ENCODE results near the gene HTT-AS. TPM values are rescaled to one million over a fixed set of nuclear protein-coding genes. Genes with fewer than 3 reads are reported as not detected.

Gene HTT-AS
- total and polyA plus RNA-seq, 2 of the 13 experiments (the other 11 are each of a cell fraction or from before 2014, with no cell fraction given), result not detected

DNA sequence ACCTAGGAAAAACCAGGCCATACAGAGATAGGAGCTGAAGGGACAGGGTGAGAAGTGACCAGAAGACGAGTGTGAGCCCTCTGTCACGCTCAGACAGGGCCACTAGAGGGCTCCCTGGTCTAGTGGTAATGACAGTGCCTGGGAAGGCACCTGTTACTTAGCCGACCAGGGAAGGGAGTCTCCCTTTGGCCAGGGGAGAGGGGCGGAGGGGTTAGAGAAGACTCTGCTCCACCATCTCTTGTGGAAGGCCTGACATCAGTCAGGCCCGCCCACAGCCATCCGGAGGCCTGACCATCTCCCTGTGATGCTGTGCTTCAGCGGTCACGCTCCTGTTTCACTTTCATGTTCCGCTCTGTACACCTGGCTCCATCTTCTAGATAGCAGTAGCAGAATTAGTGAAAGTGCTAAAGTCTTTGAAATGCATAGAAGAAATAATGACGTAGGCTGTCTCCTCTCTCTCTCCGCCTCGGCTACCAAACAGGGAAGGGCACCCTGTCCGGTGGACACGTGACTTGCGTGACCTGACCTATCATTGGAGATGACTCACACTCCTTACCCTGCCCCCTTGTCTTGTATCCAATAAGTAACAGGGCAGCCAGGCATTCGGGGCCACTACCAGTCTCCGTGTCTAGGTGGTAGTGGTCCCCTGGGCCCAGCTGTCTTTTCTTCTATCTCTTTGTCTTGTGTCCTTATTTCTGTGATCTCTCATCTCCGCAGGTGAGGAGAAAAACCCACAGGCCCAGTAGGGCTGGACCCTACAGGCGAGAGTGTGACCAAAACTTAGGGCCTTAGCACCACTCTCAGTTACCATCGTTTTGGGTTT lies 26.7 kb downstream of the HTT-AS start (continued):
- TF ChIP-seq, protein P1, sequence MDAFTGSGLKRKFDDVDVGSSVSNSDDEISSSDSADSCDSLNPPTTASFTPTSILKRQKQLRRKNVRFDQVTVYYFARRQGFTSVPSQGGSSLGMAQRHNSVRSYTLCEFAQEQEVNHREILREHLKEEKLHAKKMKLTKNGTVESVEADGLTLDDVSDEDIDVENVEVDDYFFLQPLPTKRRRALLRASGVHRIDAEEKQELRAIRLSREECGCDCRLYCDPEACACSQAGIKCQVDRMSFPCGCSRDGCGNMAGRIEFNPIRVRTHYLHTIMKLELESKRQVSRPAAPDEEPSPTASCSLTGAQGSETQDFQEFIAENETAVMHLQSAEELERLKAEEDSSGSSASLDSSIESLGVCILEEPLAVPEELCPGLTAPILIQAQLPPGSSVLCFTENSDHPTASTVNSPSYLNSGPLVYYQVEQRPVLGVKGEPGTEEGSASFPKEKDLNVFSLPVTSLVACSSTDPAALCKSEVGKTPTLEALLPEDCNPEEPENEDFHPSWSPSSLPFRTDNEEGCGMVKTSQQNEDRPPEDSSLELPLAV (CRISPR knock-in tag; conservative IDR thresholded peaks at IDR 0.05; ENCODE audit: low read depth), result no peak
- TF ChIP-seq JDP2 (CRISPR knock-in tag; IDR thresholded peaks at IDR 0.05; ENCODE audit: borderline replicate concordance) (no peak), TEAD2 (CRISPR knock-in tag; IDR thresholded peaks at IDR 0.05) (no peak), SYNCRIP (IDR thresholded peaks at IDR 0.05; ENCODE audit: insufficient read depth, low read depth, low read length) (no peak), KAT7 (CRISPR knock-in tag; IDR thresholded peaks at IDR 0.05; ENCODE audit: borderline replicate concordance) (peak; percentile 58; the same call in 1 of the 2 replicates), AKAP8 (CRISPR knock-in tag; IDR thresholded peaks at IDR 0.05) (no peak), ZNF746 (CRISPR knock-in tag; IDR thresholded peaks at IDR 0.05) (no peak), ZNF350 (CRISPR knock-in tag; IDR thresholded peaks at IDR 0.05; ENCODE audit: borderline replicate concordance, low read depth) (peak; percentile 36; the same call in 1 of the 2 replicates), STAG1 (CRISPR knock-in tag; IDR thresholded peaks at IDR 0.05) (peak; percentile 79), ZNF674 (CRISPR knock-in tag; IDR thresholded peaks at IDR 0.05; ENCODE audit: low read depth) (no peak), ZNF790 (CRISPR knock-in tag; IDR thresholded peaks at IDR 0.05; ENCODE audit: borderline replicate concordance) (no peak)
- TF ChIP-seq, protein P2, sequence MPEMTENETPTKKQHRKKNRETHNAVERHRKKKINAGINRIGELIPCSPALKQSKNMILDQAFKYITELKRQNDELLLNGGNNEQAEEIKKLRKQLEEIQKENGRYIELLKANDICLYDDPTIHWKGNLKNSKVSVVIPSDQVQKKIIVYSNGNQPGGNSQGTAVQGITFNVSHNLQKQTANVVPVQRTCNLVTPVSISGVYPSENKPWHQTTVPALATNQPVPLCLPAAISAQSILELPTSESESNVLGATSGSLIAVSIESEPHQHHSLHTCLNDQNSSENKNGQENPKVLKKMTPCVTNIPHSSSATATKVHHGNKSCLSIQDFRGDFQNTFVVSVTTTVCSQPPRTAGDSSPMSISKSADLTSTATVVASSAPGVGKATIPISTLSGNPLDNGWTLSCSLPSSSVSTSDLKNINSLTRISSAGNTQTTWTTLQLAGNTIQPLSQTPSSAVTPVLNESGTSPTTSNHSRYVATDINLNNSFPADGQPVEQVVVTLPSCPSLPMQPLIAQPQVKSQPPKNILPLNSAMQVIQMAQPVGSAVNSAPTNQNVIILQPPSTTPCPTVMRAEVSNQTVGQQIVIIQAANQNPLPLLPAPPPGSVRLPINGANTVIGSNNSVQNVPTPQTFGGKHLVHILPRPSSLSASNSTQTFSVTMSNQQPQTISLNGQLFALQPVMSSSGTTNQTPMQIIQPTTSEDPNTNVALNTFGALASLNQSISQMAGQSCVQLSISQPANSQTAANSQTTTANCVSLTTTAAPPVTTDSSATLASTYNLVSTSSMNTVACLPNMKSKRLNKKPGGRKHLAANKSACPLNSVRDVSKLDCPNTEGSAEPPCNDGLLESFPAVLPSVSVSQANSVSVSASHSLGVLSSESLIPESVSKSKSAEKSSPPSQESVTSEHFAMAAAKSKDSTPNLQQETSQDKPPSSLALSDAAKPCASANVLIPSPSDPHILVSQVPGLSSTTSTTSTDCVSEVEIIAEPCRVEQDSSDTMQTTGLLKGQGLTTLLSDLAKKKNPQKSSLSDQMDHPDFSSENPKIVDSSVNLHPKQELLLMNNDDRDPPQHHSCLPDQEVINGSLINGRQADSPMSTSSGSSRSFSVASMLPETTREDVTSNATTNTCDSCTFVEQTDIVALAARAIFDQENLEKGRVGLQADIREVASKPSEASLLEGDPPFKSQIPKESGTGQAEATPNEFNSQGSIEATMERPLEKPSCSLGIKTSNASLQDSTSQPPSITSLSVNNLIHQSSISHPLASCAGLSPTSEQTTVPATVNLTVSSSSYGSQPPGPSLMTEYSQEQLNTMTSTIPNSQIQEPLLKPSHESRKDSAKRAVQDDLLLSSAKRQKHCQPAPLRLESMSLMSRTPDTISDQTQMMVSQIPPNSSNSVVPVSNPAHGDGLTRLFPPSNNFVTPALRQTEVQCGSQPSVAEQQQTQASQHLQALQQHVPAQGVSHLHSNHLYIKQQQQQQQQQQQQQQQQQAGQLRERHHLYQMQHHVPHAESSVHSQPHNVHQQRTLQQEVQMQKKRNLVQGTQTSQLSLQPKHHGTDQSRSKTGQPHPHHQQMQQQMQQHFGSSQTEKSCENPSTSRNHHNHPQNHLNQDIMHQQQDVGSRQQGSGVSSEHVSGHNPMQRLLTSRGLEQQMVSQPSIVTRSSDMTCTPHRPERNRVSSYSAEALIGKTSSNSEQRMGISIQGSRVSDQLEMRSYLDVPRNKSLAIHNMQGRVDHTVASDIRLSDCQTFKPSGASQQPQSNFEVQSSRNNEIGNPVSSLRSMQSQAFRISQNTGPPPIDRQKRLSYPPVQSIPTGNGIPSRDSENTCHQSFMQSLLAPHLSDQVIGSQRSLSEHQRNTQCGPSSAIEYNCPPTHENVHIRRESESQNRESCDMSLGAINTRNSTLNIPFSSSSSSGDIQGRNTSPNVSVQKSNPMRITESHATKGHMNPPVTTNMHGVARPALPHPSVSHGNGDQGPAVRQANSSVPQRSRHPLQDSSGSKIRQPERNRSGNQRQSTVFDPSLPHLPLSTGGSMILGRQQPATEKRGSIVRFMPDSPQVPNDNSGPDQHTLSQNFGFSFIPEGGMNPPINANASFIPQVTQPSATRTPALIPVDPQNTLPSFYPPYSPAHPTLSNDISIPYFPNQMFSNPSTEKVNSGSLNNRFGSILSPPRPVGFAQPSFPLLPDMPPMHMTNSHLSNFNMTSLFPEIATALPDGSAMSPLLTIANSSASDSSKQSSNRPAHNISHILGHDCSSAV (CRISPR knock-in tag; IDR thresholded peaks at IDR 0.05; ENCODE audit: borderline replicate concordance), result no peak
- TF ChIP-seq, protein P3, sequence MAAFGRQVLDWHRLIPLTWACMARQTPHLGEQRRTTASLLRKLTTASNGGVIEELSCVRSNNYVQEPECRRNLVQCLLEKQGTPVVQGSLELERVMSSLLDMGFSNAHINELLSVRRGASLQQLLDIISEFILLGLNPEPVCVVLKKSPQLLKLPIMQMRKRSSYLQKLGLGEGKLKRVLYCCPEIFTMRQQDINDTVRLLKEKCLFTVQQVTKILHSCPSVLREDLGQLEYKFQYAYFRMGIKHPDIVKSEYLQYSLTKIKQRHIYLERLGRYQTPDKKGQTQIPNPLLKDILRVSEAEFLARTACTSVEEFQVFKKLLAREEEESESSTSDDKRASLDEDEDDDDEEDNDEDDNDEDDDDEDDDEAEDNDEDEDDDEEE (CRISPR knock-in tag; IDR thresholded peaks at IDR 0.05), result no peak
- TF ChIP-seq, protein P4, sequence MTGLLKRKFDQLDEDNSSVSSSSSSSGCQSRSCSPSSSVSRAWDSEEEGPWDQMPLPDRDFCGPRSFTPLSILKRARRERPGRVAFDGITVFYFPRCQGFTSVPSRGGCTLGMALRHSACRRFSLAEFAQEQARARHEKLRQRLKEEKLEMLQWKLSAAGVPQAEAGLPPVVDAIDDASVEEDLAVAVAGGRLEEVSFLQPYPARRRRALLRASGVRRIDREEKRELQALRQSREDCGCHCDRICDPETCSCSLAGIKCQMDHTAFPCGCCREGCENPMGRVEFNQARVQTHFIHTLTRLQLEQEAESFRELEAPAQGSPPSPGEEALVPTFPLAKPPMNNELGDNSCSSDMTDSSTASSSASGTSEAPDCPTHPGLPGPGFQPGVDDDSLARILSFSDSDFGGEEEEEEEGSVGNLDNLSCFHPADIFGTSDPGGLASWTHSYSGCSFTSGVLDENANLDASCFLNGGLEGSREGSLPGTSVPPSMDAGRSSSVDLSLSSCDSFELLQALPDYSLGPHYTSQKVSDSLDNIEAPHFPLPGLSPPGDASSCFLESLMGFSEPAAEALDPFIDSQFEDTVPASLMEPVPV (CRISPR knock-in tag; IDR thresholded peaks at IDR 0.05), result no peak
